ENCODE data around the gene NAPA. TPM values are rescaled to one million over a fixed set of nuclear protein-coding genes. Genes with fewer than 3 reads are reported as not detected.

The NAPA gene
- polyA plus RNA-seq, 3 donors, result 77.5 to 135 (median 111) TPM

GRCh38 chr19:47467914-47468313 is 46.9 kb downstream of the NAPA start:
- Histone ChIP-seq H3K4me3 (replicated peaks in 1 of 3; ENCODE audit: low read depth in 2 of 3, low read length in 3 of 3) (no peak overlapping the region), H3K27ac (ENCODE audit: low read depth in 1 of 2, low read length in 2 of 2) (no peak overlapping the region), H2AFZ (ENCODE audit: insufficient read depth, low read depth, low read length, poor library complexity, severe bottlenecking) (no peak overlapping the region), H3K79me2 (ENCODE audit: insufficient read depth, low read length) (no peaks in the 10 kb centered on the region), H3K4me2 (replicated peaks; ENCODE audit: extremely low read depth, low read length, poor library complexity, severe bottlenecking) (no peak overlapping the region), H4K20me1 (ENCODE audit: insufficient read depth, low read length) (no peaks in the 10 kb centered on the region), H3K27me3 (ENCODE audit: control insufficient read depth in 2 of 2, insufficient read depth in 2 of 2, low read length in 2 of 2) (peaks cover 16 to 57% of the 10 kb centered on the region in 2 donors), H3K9me3 (replicated peaks in 1 of 2; ENCODE audit: control insufficient read depth in 1 of 2, insufficient read depth in 1 of 2, low read length in 2 of 2) (peaks cover 0 to 12% of the 10 kb centered on the region in 2 donors), H3K4me1 (ENCODE audit: control insufficient read depth in 1 of 2, insufficient read depth in 2 of 2, low read length in 2 of 2) (no peaks in the 10 kb centered on the region), H3K9ac (ENCODE audit: insufficient read depth, low read length, poor library complexity, severe bottlenecking) (no peak overlapping the region), H3K36me3 (replicated peaks in 1 of 2; ENCODE audit: control insufficient read depth in 1 of 2, insufficient read depth in 2 of 2, low read length in 2 of 2) (no peaks in the 10 kb centered on the region)
- Mint-ChIP-seq H3K27ac (no peak overlapping the region), H3K4me1 (peaks cover 7% of the 10 kb centered on the region), H3K36me3 (peaks cover 0 to 2% of the 10 kb centered on the region in 2 donors), H3K9me3 (peaks cover 0 to 6% (median 3%) of the 10 kb centered on the region in 7 donors), H3K27me3 (ENCODE audit: low read depth in 3 of 3) (peaks cover 56 to 71% (median 59%) of the 10 kb centered on the region in 3 donors), H3K4me3 (peak overlapping the region in 1 of 2 donors; percentile 62)
- intact Hi-C loops (cut with micrococcal nuclease), result no loop called here
- WGBS (ENCODE audit: insufficient coverage), result 38% methylated on average over 9 of the region's 9 CpGs
- TF ChIP-seq, protein P1, sequence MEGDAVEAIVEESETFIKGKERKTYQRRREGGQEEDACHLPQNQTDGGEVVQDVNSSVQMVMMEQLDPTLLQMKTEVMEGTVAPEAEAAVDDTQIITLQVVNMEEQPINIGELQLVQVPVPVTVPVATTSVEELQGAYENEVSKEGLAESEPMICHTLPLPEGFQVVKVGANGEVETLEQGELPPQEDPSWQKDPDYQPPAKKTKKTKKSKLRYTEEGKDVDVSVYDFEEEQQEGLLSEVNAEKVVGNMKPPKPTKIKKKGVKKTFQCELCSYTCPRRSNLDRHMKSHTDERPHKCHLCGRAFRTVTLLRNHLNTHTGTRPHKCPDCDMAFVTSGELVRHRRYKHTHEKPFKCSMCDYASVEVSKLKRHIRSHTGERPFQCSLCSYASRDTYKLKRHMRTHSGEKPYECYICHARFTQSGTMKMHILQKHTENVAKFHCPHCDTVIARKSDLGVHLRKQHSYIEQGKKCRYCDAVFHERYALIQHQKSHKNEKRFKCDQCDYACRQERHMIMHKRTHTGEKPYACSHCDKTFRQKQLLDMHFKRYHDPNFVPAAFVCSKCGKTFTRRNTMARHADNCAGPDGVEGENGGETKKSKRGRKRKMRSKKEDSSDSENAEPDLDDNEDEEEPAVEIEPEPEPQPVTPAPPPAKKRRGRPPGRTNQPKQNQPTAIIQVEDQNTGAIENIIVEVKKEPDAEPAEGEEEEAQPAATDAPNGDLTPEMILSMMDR (IDR thresholded peaks at IDR 0.05), result no peak
- no peak for DNase-seq

GRCh38 chr19:47465957-47466356 is 48.9 kb downstream of the NAPA start:
- H2AFZ ChIP-seq (ENCODE audit: insufficient read depth, low read depth, low read length, poor library complexity, severe bottlenecking), result no peak overlapping the region
- H3K9me3 ChIP-seq (replicated peaks in 1 of 2; ENCODE audit: control insufficient read depth in 1 of 2, insufficient read depth in 1 of 2, low read length in 2 of 2), result peaks cover 0 to 12% of the 10 kb centered on the region in 2 donors
- H3K27me3 ChIP-seq (ENCODE audit: control insufficient read depth in 2 of 2, insufficient read depth in 2 of 2, low read length in 2 of 2), result peaks cover 7 to 40% of the 10 kb centered on the region in 2 donors
- no peaks in the 10 kb centered on the region for H3K36me3 ChIP-seq (replicated peaks in 1 of 2; ENCODE audit: control insufficient read depth in 1 of 2, insufficient read depth in 2 of 2, low read length in 2 of 2)
- no peak overlapping the region for H3K27ac Mint-ChIP-seq
- no peak overlapping the region for H3K4me3 ChIP-seq (replicated peaks in 1 of 3; ENCODE audit: low read depth in 2 of 3, low read length in 3 of 3)
- H3K27ac ChIP-seq (ENCODE audit: low read depth in 1 of 2, low read length in 2 of 2), result no peak overlapping the region
- H3K9ac ChIP-seq (ENCODE audit: insufficient read depth, low read length, poor library complexity, severe bottlenecking), result no peak overlapping the region
- H3K4me2 ChIP-seq (replicated peaks; ENCODE audit: extremely low read depth, low read length, poor library complexity, severe bottlenecking), result no peak overlapping the region
- H3K27me3 Mint-ChIP-seq (ENCODE audit: low read depth in 3 of 3), result peaks cover 43 to 56% (median 51%) of the 10 kb centered on the region in 3 donors
- peaks cover 0 to 3% (median 2%) of the 10 kb centered on the region in 7 donors for H3K9me3 Mint-ChIP-seq
- H3K4me3 Mint-ChIP-seq, result no peak overlapping the region
- no peaks in the 10 kb centered on the region for H4K20me1 ChIP-seq (ENCODE audit: insufficient read depth, low read length)
- intact Hi-C loops (cut with micrococcal nuclease), result no loop called here
- no peaks in the 10 kb centered on the region for H3K79me2 ChIP-seq (ENCODE audit: insufficient read depth, low read length)
- no peak for DNase-seq
- TF ChIP-seq, protein P1 (IDR thresholded peaks at IDR 0.05), result no peak
- H3K36me3 Mint-ChIP-seq, result no peaks in the 10 kb centered on the region
- peaks cover under 1% of the 10 kb centered on the region for H3K4me1 Mint-ChIP-seq
- WGBS (ENCODE audit: insufficient coverage), result 90% methylated on average over 24 of the region's 27 CpGs
- H3K4me1 ChIP-seq (ENCODE audit: control insufficient read depth in 1 of 2, insufficient read depth in 2 of 2, low read length in 2 of 2), result no peaks in the 10 kb centered on the region

Data from CD14-positive monocyte (primary cell).